Keratinocyte (primary cell): ENCODE data around the gene HMG20A.

Experiments used
- CTCF ChIP-seq, 3 experiments: IDR thresholded peaks in 1 of 3; conservative IDR thresholded peaks in 1 of 3; optimal IDR thresholded peaks in 1 of 3; 2 replicates in 2 of 3; 3 replicates in 1 of 3; pipeline versions ENCODE3 to v1.5.1; 2011; ENCODE audit warnings: low read length in 3 of 3, mild to moderate bottlenecking in 3 of 3, moderate library complexity in 2 of 3, control low read depth in 1 of 3, inconsistent platforms in 1 of 3; ENCODE audit not compliant: insufficient read depth in 2 of 3; ENCODE audit errors: extremely low read depth in 1 of 3
- EZH2 ChIP-seq: IDR thresholded peaks from one replicate; pipeline ENCODE4 v1.6.1; 2012; ENCODE audit warnings: inconsistent platforms, mild to moderate bottlenecking, low read length, moderate library complexity

- TF ChIP-seq CTCF (optimal IDR thresholded peaks at IDR 0.05 in 1 of 3, IDR thresholded peaks at IDR 0.05 in 1 of 3, conservative IDR thresholded peaks at IDR 0.05 in 1 of 3; ENCODE audit: extremely low read depth in 1 of 3, insufficient read depth in 2 of 3, low read length in 3 of 3): no peak
- no peak for TF ChIP-seq EZH2
Measured at GRCh38 chr15:77513226-77513625, 92.5 kb downstream of the HMG20A start.
